GM12801 (cell line): Measurements from ENCODE around the gene DHRS12.

Experiments
- TF ChIP-seq, protein P1 (sequence below): IDR thresholded peaks from one replicate; pipeline ENCODE4 v1.5.1; 2011; ENCODE audit warnings: control low read depth; ENCODE audit not compliant: insufficient read length; ENCODE audit errors: extremely low read depth

Gene DHRS12

DNA sequence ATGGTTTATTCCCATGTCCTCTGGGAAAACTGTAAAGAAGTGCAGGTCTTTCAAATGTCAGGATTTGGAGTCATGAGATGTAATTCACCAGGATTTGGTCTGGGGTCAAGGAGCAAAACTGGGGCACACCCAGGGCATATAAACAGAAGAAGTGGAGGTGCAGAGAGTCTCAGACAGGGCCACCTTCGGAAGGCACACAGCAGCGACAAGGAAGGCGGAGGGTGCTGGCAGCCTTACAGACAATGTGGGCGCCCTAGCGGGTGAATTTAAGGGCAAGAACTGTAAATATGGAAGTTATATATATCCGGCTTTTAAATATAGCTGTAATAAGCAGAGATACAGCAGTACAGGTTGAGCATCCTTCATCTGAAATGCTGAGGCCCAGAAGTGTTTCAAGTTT lies 31.2 kb downstream of the DHRS12 start:
- TF ChIP-seq, protein P1, sequence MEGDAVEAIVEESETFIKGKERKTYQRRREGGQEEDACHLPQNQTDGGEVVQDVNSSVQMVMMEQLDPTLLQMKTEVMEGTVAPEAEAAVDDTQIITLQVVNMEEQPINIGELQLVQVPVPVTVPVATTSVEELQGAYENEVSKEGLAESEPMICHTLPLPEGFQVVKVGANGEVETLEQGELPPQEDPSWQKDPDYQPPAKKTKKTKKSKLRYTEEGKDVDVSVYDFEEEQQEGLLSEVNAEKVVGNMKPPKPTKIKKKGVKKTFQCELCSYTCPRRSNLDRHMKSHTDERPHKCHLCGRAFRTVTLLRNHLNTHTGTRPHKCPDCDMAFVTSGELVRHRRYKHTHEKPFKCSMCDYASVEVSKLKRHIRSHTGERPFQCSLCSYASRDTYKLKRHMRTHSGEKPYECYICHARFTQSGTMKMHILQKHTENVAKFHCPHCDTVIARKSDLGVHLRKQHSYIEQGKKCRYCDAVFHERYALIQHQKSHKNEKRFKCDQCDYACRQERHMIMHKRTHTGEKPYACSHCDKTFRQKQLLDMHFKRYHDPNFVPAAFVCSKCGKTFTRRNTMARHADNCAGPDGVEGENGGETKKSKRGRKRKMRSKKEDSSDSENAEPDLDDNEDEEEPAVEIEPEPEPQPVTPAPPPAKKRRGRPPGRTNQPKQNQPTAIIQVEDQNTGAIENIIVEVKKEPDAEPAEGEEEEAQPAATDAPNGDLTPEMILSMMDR: no peak

DNA sequence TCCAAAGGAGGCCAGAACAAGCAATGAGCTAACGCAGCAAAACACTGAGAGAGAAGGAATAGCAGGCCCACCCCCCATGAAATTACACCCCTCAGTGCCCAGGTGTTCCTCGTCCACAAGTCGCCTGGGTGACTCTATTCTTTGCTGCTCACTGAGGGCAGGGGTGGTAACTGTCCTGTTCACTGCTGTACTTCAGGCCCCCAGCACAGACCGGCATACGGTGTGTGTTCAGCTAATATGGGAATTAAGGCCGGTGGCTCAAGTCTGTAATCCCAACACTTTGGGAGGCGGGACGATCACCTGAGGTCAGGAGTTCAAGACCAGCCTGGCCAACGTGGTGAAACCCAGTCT lies 31.9 kb downstream of the DHRS12 start:
- TF ChIP-seq, protein P1: no peak

DNA sequence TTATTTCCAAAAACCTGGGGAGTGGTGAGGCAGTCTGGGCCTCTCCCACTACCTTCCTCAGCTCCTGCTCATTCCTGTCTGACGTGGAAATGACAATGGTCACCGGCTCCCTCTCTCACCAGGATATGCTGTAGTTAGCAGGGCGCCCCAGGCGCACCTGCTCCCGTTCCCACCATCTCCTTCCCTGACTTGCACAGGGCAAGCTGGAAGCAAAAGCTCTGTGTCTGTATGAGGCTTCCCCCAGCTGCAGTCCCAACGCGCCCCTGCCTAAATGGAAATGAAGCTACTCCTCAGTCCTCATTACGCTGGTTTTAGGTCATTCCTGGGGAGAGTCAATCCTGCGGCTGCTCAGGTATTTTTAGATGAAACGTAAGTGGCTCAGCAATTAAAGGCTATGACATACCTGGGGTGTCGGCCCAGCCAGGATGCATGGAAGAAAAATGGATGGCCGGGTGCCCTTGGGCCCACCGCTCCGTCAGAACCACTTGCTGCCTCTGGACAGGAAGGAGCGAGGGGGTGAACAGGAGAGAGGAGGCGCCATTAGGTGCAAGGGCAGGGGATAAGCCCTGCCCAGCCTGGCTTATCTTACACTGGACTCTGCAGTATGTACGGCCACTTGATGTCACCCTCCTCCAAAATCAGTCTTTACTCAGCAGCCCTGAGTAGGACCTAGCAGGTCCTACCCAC lies 32.4 kb downstream of the DHRS12 start:
- TF ChIP-seq, protein P1: no peak

DNA sequence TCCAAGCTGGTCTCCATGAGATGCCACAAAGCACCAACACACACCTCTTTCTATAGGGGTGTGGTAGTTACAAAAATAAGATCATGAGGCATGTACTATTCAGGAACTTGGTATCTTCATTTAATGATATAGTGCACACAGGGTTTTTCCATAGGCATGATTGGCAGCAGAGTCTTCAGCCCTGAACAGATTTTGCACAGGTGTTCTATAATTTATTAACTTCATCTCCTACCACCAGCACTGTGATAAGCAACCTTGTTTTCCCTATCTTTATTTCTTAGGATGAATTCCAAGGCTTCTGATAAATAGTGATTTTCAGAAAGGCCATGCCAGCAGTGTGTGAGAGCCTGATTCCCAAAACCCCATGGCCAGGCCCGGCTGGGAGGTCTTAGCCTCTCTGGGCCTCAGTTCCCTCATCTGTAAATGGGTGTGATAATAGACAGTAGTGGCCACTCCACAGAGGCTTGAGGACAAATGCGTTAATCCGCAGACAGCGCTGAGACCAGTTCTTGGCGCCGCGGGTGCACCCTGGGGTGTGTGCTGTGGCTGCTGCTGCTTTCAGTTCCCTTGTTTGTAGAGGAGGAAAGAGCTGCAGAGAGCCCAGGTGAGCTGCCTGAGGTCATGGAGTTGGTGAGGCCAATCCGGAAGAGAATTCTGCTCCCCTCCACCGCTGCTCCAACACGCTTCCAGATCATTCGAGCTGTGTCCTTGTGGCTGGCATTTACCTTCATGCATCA lies 33.1 kb downstream of the DHRS12 start:
- TF ChIP-seq, protein P1: no peak

DNA sequence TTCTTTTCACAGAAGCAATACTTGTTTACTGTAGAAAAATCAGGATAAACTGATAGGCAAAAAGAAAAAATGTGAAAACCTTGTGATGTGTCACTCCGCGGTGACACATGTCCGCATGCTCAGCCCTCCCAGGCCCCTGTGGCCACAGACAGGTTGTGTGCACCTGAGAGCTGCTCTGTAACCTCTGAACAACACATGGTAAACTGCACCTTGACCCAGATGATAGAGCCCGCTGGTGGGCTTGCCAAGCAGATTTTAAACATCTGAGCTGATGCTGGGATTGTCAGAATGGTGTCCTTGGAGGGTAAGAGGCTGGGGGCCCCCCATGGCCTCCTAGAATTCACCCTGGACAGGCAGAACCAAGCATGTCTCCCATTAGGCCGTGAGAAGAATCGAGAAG lies 33.8 kb downstream of the DHRS12 start:
- TF ChIP-seq, protein P1: no peak

DNA sequence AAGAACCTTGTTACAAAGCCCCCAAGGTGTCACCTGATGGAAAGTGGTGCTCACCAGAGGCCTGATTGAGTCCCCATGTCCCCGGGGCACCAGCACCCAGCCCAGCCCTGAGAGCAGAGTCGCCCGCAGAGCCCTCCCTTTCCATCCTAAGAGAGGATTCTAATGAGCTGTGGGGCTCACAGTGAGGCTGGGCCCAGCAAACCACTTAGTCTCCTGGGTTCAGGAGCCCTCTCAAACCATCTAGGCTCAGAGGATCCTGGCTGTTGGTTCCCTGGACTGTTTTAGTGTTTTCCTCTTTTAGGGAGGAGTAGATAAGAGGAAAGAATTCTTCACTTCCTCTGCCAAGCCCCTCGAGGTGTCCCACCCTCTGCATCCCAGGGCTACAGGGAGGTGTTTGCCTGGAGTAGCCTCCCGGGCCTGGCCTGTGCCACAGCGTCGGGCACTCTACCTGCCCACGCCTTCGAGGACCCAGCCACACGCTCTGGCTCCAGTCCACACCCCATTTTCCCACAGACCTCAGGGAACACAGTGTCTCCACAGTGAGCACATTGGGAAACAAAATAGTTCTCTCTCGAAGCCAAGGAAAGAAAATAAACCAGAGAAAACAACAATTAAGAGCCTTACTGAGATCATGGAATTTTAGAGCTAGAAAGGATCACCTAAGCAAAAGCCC lies 34.4 kb downstream of the DHRS12 start:
- TF ChIP-seq, protein P1: no peak

DNA sequence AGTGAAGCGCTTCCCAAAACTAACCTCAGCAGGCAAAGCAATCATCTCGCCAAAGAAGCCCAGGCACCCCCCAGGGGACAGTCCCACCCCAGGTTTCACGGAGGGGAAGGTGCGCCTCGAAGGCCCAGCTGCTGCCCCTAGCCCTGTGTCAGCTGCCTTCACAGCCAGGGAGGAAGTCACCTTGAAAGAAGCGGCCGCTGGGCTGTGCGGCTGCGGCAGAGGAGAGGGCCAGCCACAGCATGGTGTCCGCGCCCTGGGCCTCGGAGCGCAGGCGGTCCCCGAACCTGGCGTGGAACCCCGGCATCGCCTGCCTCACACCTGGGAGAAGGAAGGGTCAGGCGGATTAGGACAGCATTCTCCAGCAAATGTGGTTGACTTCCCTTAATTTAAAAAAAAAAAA lies 35.0 kb downstream of the DHRS12 start:
- TF ChIP-seq, protein P1: no peak
